Neuronal stem cell (in vitro differentiated cells): ENCODE data around the gene HVCN1.

Experiments
- DNase-seq: peaks from one replicate; pipeline ENCODE4 v3.0.0-alpha.2; 2013; ENCODE audit warnings: low spot score
- H2AFZ ChIP-seq: one replicate; pipeline ENCODE4 v1.6.1; 2013; ENCODE audit warnings: mild to moderate bottlenecking, low read length, inconsistent platforms
- H2AK5ac ChIP-seq: 2 replicates; pipeline ENCODE4 v1.6.1; 2013; ENCODE audit warnings: low read depth, mild to moderate bottlenecking, inconsistent platforms, low read length, moderate library complexity, mixed read lengths
- H2BK120ac ChIP-seq: 2 replicates; pipeline ENCODE4 v1.6.1; 2013; ENCODE audit warnings: low read depth, mild to moderate bottlenecking, inconsistent platforms, low read length, moderate library complexity, mixed read lengths
- H2BK12ac ChIP-seq: one replicate; pipeline ENCODE4 v1.6.1; 2013; ENCODE audit warnings: low read length, inconsistent platforms
- H2BK15ac ChIP-seq: 2 replicates; pipeline ENCODE4 v1.6.1; 2013; ENCODE audit warnings: mild to moderate bottlenecking, low read length, inconsistent platforms, mixed read lengths
- H2BK5ac ChIP-seq: one replicate; pipeline ENCODE4 v1.6.1; 2013; ENCODE audit warnings: inconsistent platforms, mild to moderate bottlenecking, low read length, moderate library complexity
- H3K14ac ChIP-seq: one replicate; pipeline ENCODE4 v1.6.1; 2013; ENCODE audit warnings: low read length, inconsistent platforms
- H3K18ac ChIP-seq: 2 replicates; pipeline ENCODE4 v1.6.1; 2013; ENCODE audit warnings: low read length, inconsistent platforms
- H3K23ac ChIP-seq: 2 replicates; pipeline ENCODE4 v1.6.1; 2013; ENCODE audit warnings: low read depth, mild to moderate bottlenecking, mixed read lengths, low read length, inconsistent platforms; ENCODE audit not compliant: poor library complexity
- H3K27ac ChIP-seq: replicated peaks from 3 replicates; pipeline ENCODE4 v1.5.1; 2013; ENCODE audit warnings: low read length, inconsistent platforms
- H3K27me3 ChIP-seq, 3 experiments: 2 replicates each; pipeline ENCODE4 v1.6.1; 2013; ENCODE audit warnings: low read length in 3 of 3, mild to moderate bottlenecking in 2 of 3, inconsistent platforms in 1 of 3, low read depth in 1 of 3, mixed read lengths in 1 of 3, moderate library complexity in 1 of 3; ENCODE audit not compliant: control insufficient read depth in 3 of 3, insufficient read depth in 3 of 3
- H3K36me3 ChIP-seq, 2 donors: replicated peaks in 1 of 2; 2 replicates each; pipeline ENCODE4 v1.6.1; 2013; ENCODE audit warnings: low read length in 2 of 2; ENCODE audit not compliant: control insufficient read depth in 2 of 2, insufficient read depth in 2 of 2
- H3K4ac ChIP-seq: 2 replicates; pipeline ENCODE4 v1.6.1; 2013; ENCODE audit warnings: inconsistent platforms, mild to moderate bottlenecking, low read length, moderate library complexity
- H3K4me1 ChIP-seq, 2 donors: 1 replicate in 1 of 2; 2 replicates in 1 of 2; pipeline ENCODE4 v1.6.1; 2013; ENCODE audit warnings: low read length in 2 of 2, low read depth in 1 of 2; ENCODE audit not compliant: control insufficient read depth in 2 of 2, insufficient read depth in 1 of 2
- H3K4me2 ChIP-seq: one replicate; pipeline ENCODE4 v1.6.1; 2013; ENCODE audit warnings: mild to moderate bottlenecking, low read length, inconsistent platforms; ENCODE audit not compliant: insufficient read depth, poor library complexity, severe bottlenecking
- H3K4me3 ChIP-seq, 2 donors: 2 replicates each; pipeline ENCODE4 v1.5.1; 2013; ENCODE audit warnings: low read length in 2 of 2, mild to moderate bottlenecking in 2 of 2, inconsistent platforms in 1 of 2, moderate library complexity in 1 of 2
- H3K79me1 ChIP-seq: one replicate; pipeline ENCODE4 v1.6.1; 2013; ENCODE audit warnings: low read depth, mild to moderate bottlenecking, inconsistent platforms, low read length, moderate library complexity
- H3K9ac ChIP-seq: one replicate; pipeline ENCODE4 v1.6.1; 2013; ENCODE audit warnings: mild to moderate bottlenecking, low read depth, low read length, inconsistent platforms; ENCODE audit not compliant: poor library complexity
- H3K9me3 ChIP-seq, 2 donors: replicated peaks in 1 of 2; 2 replicates each; pipeline versions ENCODE3 to v1.6.1; 2013; ENCODE audit warnings: low read length in 2 of 2, mild to moderate bottlenecking in 2 of 2, inconsistent platforms in 1 of 2, low read depth in 1 of 2, mixed read lengths in 1 of 2, moderate library complexity in 1 of 2; ENCODE audit not compliant: control insufficient read depth in 2 of 2, insufficient read depth in 1 of 2
- H4K8ac ChIP-seq: one replicate; pipeline ENCODE4 v1.6.1; 2013; ENCODE audit warnings: low read depth, mild to moderate bottlenecking, inconsistent platforms, low read length, moderate library complexity
- H4K91ac ChIP-seq: one replicate; pipeline ENCODE4 v1.6.1; 2013; ENCODE audit warnings: low read length, low read depth, mild to moderate bottlenecking, inconsistent platforms; ENCODE audit not compliant: poor library complexity
- WGBS, 2 donors: extraction: QIAGEN DNeasy Blood & Tissue Kit; methylation state at CpG; one replicate each; pipeline ENCODE4 v1.1.7; 2013; ENCODE audit warnings: missing lambda C conversion rate in 2 of 2, mixed read lengths in 1 of 2; ENCODE audit not compliant: insufficient read length in 2 of 2, insufficient replicate concordance in 1 of 2; ENCODE audit errors: extremely low coverage in 2 of 2; 5-methylcytosine and 5-hydroxymethylcytosine counted together

The HVCN1 gene

DNA sequence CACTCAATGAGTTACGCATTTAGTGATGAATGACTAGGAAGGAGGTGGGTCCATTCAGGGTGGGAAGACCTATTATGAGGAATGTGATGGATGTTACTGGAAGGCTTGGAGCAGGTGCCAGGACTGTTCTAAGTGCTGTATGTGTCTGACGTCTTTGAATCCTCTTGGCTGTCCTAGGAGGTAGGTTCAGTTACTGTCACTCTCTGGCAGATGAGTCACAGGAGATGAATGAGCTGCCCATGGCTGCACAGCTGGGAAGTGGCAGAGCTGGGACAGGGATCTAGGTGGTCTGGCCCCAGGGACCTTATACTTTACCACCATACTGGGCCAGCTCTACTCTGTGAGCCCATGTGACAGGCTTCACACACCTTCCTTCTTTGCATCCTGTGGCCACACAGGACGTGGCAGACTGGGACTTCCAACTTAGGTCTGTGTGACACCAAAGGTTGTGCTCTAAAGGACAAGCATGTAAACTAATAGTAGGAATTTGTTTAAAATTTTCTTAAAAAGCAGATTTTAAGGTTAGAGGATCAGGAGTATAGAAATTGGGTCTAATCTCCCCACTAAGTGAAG lies 51.0 kb downstream of the HVCN1 start:
- Histone ChIP-seq H3K23ac (no peak overlapping the region), H3K79me1 (peaks cover 2% of the 10 kb centered on the region), H3K27ac (no peak overlapping the region), H3K4me3 (no peak overlapping the region), H3K4me2 (no peak overlapping the region), H3K9ac (no peak overlapping the region), H4K8ac (no peak overlapping the region), H4K91ac (no peak overlapping the region), H3K14ac (no peak overlapping the region), H3K36me3 (peaks cover 8 to 48% of the 10 kb centered on the region in 2 donors), H2BK5ac (no peak overlapping the region), H3K4me1 (peaks cover 5 to 36% of the 10 kb centered on the region in 2 donors), H2AFZ (no peak overlapping the region), H3K9me3 (no peaks in the 10 kb centered on the region), H3K4ac (no peak overlapping the region), H2AK5ac (no peak overlapping the region), H2BK12ac (no peak overlapping the region), H3K18ac (no peak overlapping the region), H3K27me3 (no peaks in the 10 kb centered on the region), H2BK15ac (no peak overlapping the region), H2BK120ac (no peak overlapping the region)
- WGBS, 2 donors, result no CpG with 5 or more reads among the region's 3 CpGs
- DNase-seq, result no peak

DNA sequence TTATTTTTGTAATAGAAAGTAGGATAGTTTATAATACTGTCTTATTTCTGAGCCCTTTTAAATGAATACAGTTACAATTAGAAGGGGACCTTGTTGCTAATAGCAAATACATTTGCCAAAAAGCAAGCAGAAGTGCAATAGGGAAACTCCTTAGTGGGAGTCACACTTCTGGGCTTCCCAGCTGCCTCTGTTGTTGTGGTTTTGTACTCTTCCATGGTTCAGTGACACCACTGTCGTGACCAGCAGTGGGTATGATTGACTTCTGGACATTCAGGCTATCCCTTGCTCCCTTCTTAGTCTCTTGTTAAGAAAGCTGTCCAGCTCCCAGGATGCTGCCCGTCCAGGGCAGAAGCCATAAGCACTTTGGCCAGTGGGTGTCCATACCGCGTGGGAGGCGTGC lies 52.4 kb downstream of the HVCN1 start:
- Histone ChIP-seq H3K18ac (no peak overlapping the region), H3K79me1 (peaks cover 2% of the 10 kb centered on the region), H3K27ac (no peak overlapping the region), H2BK15ac (no peak overlapping the region), H3K23ac (no peak overlapping the region), H4K8ac (no peak overlapping the region), H3K14ac (no peak overlapping the region), H2AFZ (no peak overlapping the region), H3K36me3 (peaks cover 12 to 58% of the 10 kb centered on the region in 2 donors), H4K91ac (no peak overlapping the region), H3K4me1 (peaks cover 2 to 31% of the 10 kb centered on the region in 2 donors), H3K4me3 (no peak overlapping the region), H3K9ac (no peak overlapping the region), H2AK5ac (no peak overlapping the region), H2BK5ac (no peak overlapping the region), H3K27me3 (no peaks in the 10 kb centered on the region), H3K4ac (no peak overlapping the region), H3K4me2 (no peak overlapping the region), H2BK12ac (no peak overlapping the region), H2BK120ac (no peak overlapping the region), H3K9me3 (no peaks in the 10 kb centered on the region)
- DNase-seq, result no peak
- WGBS, 2 donors, result no CpG with 5 or more reads among the region's 5 CpGs

DNA sequence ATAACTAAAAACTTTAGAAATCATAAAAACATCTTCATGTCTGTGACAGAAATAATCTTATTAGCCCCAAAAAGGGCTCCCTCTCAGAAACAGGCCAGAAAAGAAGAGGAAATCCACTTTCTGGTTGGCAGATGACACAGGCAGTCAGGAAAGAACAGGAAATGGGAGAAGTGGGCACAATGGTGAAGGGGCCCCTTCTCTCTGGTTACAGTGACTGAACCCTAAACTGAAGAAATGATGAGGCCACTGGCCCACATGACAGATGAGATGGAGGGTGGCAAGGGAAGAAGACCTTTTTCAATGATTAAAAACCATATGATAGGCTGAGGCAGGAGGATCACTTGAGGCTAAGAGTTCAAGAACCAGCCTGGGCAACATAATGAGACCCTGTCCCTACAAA lies 53.9 kb downstream of the HVCN1 start:
- Histone ChIP-seq H4K91ac (no peak overlapping the region), H3K4me3 (no peak overlapping the region), H2BK15ac (no peak overlapping the region), H3K4me1 (peaks cover 0 to 16% of the 10 kb centered on the region in 2 donors), H2AK5ac (no peak overlapping the region), H3K14ac (no peak overlapping the region), H3K4me2 (no peak overlapping the region), H2BK120ac (no peak overlapping the region), H3K27me3 (no peaks in the 10 kb centered on the region), H3K27ac (no peak overlapping the region), H3K23ac (no peak overlapping the region), H3K18ac (no peak overlapping the region), H2BK5ac (no peak overlapping the region), H3K79me1 (peaks cover 2% of the 10 kb centered on the region), H4K8ac (no peak overlapping the region), H2AFZ (no peak overlapping the region), H3K36me3 (peaks cover 12 to 58% of the 10 kb centered on the region in 2 donors), H3K9me3 (no peaks in the 10 kb centered on the region), H3K9ac (no peak overlapping the region), H3K4ac (no peak overlapping the region), H2BK12ac (no peak overlapping the region)
- DNase-seq, result no peak

DNA sequence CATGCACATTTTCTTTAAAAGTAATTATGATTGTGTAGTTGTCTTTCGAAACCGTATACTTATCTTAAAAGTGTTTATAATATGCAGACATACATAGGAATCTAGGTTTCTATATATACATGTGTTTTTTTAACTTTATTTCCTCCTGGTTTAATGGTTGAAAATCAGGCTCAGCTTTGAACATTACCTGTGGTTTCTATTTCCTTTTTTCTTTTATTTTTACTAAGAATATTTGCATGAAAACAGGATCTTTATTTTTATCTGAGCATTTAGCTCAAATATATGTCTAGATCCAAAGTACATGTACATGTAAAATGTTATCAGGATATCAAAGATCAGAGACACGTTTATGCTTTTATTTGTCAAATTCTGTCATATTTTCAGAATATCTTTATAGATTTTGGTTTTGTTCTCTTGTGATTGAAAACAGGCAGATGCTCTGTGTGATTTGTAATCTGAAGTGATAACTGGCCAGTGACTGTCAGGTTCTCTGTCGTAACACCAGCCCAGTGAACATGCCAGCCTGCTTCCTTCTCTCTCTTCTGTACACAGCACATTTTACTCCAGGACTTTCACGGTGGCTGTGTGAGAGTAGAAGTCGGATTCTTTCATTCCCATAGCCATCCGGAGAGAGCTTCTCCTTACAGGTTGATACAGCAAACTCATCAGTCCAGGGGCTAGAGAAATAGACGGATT lies 61.3 kb downstream of the HVCN1 start:
- Histone ChIP-seq H2BK12ac (no peak overlapping the region), H3K4me1 (no peaks in the 10 kb centered on the region), H3K18ac (no peak overlapping the region), H4K91ac (no peak overlapping the region), H3K9ac (no peak overlapping the region), H3K27ac (no peak overlapping the region), H2BK120ac (no peak overlapping the region), H3K4me2 (no peak overlapping the region), H3K23ac (no peak overlapping the region), H2AK5ac (no peak overlapping the region), H3K4me3 (no peak overlapping the region), H3K14ac (no peak overlapping the region), H3K9me3 (no peaks in the 10 kb centered on the region), H2AFZ (no peak overlapping the region), H2BK5ac (no peak overlapping the region), H3K4ac (no peak overlapping the region), H4K8ac (no peak overlapping the region), H2BK15ac (no peak overlapping the region), H3K27me3 (no peaks in the 10 kb centered on the region), H3K36me3 (peaks cover 8 to 61% of the 10 kb centered on the region in 2 donors), H3K79me1 (peaks cover 2% of the 10 kb centered on the region)
- no CpG with 5 or more reads among the region's 8 CpGs for WGBS, 2 donors
- no peak for DNase-seq
